PC-3 (cell line): Measurements from ENCODE around the gene PLA2G2C.

Source experiments
- EZH2 ChIP-seq: fragments of 300-600 bp; sonication (generic); IDR thresholded peaks from one replicate; pipeline ENCODE4 v1.6.1; 2017; ENCODE audit warnings: antibody characterized with exemption, mild to moderate bottlenecking, low read length; ENCODE audit not compliant: unreplicated experiment
- TF ChIP-seq, protein P1 (sequence below): fragments of 300-600 bp; sonication (generic); conservative IDR thresholded peaks from 2 replicates; pipeline ENCODE4 v1.5.1; 2017; ENCODE audit warnings: antibody characterized with exemption, low read depth, mild to moderate bottlenecking, low read length

DNA sequence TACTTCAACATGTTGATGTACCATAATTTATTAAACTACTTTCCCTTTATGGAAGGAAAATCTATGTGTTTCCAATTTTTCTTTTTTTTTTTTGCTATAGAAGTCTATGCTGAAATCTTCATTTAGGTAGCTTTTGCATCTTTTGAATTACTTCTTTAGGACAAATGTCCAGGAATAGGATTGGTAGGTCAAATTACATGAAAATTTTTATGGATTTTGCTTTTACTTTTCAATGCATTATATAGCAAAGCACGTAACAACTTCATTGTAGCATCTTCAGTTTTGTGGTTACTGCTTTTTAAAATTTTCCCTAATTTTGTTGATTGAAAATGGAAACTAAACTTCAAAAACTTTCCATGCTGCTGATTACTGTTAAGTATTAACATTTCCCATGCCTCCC is 12.0 kb upstream of the PLA2G2C start:
- TF ChIP-seq, protein P1, sequence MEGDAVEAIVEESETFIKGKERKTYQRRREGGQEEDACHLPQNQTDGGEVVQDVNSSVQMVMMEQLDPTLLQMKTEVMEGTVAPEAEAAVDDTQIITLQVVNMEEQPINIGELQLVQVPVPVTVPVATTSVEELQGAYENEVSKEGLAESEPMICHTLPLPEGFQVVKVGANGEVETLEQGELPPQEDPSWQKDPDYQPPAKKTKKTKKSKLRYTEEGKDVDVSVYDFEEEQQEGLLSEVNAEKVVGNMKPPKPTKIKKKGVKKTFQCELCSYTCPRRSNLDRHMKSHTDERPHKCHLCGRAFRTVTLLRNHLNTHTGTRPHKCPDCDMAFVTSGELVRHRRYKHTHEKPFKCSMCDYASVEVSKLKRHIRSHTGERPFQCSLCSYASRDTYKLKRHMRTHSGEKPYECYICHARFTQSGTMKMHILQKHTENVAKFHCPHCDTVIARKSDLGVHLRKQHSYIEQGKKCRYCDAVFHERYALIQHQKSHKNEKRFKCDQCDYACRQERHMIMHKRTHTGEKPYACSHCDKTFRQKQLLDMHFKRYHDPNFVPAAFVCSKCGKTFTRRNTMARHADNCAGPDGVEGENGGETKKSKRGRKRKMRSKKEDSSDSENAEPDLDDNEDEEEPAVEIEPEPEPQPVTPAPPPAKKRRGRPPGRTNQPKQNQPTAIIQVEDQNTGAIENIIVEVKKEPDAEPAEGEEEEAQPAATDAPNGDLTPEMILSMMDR = no peak
- no peak for TF ChIP-seq EZH2
